HG03469 (cell line): ENCODE data around the gene ASTN2.

Experiments
- ATAC-seq: cut with Tn5 transposase; IDR thresholded peaks from one replicate; pipeline ENCODE4 v1.9.1; 2021; ENCODE audit warnings: mild to moderate bottlenecking, moderate library complexity, moderate number of reproducible peaks; ENCODE audit not compliant: unreplicated experiment

The ASTN2 gene

DNA sequence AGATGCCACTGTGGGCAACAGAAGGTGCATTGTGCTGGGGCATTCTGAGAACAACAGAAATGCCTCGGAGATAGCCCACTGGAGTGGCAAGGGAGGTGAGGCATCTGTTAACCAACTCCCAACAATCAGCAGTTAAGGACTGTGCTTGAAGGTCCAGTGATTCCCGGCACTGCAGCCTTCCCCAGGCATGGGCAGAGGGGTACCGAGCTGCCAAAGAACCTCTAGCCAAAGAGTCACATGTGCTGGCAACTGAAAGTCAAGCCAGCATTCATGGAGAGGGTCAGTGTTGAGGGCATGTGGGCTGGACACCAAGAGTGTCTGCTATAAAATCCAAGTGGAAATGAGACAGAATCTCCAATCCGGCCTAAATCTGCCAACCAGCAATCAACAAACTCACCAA, 149.6 kb downstream of the ASTN2 start:
- ATAC-seq, result no peak

DNA sequence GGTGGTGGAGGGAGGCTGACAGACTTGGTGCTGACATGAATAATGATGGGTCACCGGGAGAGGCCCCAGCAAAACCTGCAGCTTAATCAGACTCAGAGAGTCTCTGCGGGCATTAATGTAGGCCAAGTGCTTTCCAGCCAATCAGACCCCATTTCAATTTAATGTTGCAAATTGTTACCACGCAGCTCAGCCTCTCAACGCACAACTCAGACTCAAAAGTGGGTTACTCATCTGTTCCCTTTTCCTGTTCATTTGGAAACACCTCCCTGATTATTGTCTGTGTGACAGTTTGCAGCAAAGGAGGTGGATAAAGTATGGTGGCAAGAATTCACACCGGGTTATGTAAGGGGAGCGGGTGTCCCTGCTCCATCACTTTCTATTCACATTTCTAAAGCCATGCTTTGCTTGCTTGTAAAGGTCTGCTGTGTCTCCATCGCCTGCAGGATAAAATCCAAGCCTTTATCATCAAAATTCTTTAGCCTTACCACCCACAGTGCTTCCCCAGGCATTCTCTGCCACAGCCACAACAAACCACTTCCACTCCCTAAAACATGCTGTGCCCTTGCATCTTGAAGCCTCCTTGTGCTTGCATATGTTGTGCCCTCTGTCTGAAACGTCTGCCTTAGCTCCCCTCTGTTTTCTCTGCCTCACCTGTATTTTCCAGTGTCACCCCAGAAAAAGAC, 156.5 kb downstream of the ASTN2 start:
- no peak for ATAC-seq

DNA sequence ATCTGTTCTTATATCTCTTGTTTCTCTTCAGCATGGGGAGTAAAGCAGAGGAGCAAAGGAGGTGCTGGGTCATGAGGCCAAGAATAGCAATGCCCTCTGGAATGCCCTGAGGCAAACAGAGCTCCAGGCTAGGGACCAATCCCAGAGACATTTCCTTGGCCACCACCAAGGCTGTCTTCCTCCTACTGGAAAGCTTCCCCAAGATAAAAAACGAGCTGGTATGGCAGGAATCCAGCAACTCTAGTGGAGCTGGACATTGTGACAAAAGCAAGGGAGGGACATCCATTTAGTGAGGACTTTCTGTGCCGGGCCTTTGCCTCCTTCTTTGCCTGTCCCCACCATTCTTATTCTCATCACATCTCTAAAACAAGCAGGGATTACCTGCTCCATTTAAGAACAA, 161.6 kb downstream of the ASTN2 start:
- ATAC-seq, result no peak

- no peak for ATAC-seq
Observed at GRCh38 chr9:117250610-117251215, 164.1 kb downstream of the ASTN2 start.

DNA sequence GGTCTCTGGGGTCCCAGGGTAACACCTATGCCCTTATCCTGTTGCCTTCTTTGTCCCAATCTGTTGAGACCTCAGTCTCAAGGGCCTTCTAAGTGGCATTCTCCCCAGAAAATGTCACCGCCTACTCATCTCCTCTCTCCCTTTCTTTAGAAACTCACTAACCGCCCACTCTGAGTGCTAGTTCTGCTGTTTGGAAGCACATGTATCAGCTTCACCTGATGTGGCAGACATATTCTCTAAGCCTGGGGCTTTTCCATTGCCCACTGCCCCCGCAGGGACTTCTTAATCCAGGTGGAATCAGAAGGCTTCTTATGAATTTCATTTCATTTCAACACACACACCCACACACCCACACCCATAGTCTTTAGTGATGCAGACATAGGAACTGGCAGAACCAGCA, 165.1 kb downstream of the ASTN2 start:
- no peak for ATAC-seq

GRCh38 chr9:117247266-117247665, 167.6 kb downstream of the ASTN2 start:
- no peak for ATAC-seq

DNA sequence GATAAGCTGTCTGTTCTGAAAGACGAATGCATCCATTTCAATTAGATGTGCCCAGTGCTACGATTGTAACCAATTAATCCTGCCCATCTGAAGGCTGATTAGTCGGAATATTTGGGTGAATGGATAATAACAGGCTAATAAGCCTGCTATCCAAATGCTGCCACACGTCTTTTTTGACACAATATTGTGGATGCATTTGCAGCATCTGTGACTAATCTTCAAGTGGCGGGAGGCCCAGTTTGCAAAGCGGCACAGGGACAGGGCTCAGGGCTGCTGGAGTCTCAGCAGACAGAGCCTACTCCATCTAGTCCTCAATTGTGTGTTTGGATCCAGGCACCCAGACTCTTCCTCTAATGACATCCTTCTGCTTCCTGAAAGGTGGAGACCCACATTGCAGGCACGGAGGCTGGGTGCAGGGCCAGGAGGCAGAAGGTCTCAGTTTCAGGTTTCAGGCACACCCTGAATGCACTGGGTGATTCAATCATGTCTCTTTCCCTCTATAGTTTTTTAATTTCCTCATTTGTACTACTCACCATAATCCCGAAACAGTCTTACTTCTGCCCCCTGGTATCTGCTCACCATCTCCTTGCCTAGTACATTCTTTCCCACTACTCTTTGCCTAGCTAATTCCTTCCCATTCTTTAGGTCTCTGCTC, 169.6 kb downstream of the ASTN2 start:
- ATAC-seq, result no peak

DNA sequence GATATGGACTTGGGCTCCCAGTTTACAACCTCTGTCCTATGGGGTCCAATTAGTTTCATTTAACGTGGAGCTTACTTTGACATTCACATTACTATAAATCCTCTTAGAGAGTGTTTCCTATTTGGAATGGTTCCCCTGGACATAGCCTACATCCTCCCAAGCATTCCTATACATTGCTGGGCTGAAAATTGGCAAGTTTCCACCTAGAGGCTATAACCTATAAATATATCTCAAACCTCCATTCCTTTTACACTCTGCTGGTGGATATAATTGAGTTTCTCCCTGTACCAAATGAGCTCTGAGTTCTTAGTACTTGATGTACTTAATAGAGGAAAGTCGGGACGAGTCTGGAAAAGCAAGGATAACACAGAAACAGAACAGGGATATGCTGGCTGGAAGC, 172.8 kb downstream of the ASTN2 start:
- ATAC-seq, result no peak

DNA sequence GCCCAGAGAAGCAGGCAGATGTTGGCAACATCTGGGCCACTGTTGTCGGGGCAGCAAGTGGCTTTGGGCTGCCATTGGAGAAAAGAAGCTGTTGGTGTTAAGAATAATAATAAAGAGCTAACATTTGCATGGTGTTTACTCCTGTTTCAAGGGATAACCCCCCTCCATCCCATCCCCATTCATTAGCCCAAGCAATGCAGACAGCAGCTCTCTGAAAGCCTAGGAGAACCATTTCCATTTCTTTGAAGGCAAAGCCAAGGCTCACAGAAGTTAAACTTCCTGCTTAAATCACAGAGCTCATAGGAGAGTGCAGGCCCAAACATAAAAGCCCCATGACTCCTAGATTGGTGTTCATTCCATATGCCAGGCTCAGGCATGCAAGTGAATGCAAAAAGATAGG, 175.4 kb downstream of the ASTN2 start:
- ATAC-seq, result no peak

DNA sequence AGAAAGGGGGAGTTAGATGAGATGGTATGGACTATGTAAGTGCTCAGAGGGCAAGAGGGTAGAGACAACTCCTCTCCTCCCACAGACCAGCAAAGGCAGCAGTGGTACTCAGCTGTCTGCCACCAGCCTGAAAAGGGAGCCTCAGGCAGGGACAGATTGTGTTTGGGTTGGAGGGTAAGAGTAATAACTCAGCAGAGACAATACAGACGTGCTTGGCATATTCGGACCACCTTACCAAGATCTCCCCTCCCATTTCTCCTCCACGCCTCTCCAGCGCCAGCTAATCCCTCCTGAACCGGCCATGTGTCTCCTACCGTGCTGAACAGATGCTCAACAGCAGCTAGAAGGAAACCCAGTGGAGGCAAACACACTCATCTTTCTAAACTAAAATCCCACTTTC, 180.8 kb downstream of the ASTN2 start:
- no peak for ATAC-seq

DNA sequence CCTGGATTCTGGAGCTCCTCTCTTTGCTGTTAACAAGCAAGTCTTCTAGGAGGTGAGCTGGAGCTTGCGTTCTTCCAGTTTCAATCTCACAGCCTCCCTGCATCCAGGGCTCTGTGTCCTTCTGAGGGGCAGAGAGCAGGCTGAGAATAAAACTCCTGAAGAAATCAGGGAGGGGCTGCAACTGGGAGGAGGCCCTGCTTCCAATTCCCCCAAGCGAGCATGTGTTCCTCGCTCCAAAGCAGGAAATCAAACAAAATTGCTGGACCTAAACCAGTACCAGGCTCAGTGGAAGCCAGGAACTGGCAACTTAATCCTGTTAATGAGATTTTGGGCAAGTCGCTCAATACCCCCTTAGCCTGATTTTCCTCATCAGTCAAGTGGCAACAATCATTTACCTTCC, 181.8 kb downstream of the ASTN2 start:
- no peak for ATAC-seq

DNA sequence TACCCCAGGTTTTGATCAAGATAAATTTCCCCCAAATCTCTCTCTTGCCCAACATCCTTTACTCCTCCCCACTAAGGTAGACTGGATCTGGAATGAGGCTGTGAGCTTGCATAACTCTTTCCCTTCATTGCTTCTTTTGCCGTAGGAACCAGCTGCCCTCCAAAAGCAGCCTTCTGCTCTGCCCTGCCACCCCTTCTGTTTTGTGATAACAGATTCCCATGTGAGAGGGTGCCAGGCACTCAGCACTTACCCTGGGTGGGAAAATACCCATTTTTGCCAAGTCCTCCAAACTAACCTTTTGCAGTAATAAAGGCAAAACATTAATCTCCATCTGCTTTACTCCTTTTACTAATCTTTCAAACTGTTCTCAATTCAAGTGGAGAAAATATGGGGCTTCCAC, 182.6 kb downstream of the ASTN2 start:
- ATAC-seq, result no peak

DNA sequence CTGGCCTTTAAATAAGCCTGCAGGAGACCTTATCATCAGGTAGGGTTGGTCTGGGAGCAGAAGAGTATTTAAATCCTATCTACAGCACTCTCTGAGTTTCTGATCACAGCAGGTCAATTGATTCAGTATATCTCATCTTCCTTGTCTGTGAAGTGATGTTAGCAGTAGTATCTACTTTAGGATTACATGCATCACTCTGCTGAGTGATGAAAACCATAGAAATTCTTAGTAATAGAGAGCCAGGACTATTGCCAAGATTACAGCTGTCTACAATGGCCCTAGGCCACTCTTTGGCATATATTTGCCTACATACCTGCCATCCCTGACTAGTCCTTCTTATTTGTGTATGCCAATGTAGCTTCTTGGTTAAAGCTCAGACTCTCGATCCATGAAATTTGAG, 183.8 kb downstream of the ASTN2 start:
- ATAC-seq, result no peak

GRCh38 chr9:117224695-117225094, 190.2 kb downstream of the ASTN2 start:
- ATAC-seq, result no peak

GRCh38 chr9:117218951-117219350, 195.9 kb downstream of the ASTN2 start:
- no peak for ATAC-seq

DNA sequence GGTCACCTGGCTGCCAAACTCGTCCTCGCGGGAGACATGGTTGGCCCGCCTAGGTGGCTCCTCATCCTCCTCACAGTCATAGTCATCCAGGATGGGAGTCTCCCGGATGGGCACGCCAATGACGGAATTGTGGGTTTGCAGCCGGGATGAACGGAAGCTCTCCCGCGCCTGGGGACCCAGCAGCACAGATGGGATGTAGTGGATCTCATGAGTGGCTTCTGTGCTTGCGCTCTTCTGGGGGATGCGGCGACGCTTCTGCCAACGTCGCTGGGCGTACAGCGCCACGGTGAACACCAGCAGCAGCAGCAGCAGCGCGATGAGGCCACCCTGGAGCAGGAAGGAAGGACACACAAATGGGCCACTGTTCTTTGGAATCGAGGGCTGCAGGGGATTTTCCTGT, 200.4 kb downstream of the ASTN2 start:
- no peak for ATAC-seq

GRCh38 chr9:117211280-117211679, 203.6 kb downstream of the ASTN2 start:
- no peak for ATAC-seq

DNA sequence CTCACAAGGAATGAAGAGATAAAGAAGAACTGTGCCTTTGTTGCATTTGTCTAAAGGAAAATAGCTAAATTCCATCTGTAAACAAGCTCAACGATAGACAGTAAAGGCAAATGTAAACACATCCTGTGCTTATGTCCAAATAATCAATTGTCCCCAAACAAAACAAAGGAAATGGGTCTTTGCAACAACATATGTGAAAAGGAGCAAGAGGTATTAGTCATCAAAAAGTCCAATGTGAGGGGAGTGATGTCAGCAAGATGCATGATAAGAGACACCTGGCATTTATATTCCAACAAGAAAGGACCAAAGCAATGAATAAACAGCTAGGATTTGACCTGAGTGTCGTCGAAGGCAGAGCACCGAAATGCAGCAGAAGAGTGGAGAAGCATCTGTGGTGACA, 209.1 kb downstream of the ASTN2 start:
- ATAC-seq, result no peak

DNA sequence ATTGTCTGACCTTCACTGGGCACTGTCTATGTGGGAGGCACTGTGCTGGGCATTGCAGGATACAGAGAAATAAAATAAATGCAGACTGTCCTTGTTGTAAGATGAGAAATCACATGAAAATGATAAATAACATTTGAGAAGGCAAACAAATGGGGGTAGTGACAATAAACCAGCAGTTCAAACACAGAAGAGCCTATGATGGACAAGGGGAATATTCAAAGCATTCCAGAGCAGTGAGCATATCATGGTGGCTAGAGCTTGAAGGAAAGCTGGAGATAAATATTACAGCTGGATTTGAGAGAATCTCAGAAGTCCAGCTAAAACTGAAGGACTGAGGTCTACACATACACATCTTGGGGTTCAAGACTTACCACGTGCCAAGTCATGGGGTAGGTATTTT, 209.9 kb downstream of the ASTN2 start:
- no peak for ATAC-seq

GRCh38 chr9:117191504-117192261, 223.2 kb downstream of the ASTN2 start:
- ATAC-seq, result no peak

DNA sequence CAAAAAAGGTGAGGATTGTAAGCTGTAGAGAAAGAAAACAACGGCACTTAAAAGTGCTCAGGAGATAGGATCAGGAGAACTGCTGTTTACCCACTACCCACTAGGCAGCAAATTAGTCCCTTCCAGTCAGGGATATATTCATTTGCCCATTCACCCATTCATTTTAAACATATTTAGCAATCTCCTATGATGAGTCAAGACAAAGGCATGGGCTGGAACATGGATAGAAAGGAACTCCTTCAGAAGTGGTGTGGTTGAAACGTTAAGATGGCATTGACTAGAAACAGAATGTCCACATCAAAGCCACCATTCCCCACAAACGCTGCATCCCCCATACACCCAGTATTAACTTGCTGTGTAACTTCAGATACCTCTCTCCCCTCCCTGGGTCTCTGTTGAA, 225.7 kb downstream of the ASTN2 start:
- no peak for ATAC-seq

- no peak for ATAC-seq
Observed at GRCh38 chr9:117188394-117188793, 226.5 kb downstream of the ASTN2 start.
